ENCODE results near the gene CWH43. TPM values are rescaled to one million over a fixed set of nuclear protein-coding genes. Genes with fewer than 3 reads are reported as not detected.

The CWH43 gene
- total and polyA plus RNA-seq, 2 donors (not counting 3 experiments of a cell fraction or from before 2014, with no cell fraction given) = not detected

DNA sequence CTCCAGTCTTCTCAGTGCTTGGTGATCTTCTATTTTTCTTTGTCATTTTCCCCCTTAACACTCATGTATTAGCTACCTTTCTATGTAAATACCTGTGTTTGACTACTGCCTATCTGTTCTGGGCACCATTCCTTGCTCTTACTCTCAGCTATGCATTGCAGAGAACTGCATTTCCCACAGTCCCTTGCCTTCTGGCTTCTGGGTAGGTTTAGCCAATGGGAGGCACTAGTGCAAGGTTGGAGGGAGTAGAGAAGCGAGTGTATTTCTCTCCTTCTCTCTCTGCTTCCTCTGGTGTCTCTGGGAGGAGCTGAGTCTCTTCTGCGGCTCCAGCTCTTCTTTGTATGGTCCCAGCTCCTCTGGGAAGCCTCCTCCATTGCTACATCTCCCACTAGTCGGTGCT is 50.5 kb downstream of the CWH43 start:
- H3K4me2 ChIP-seq (ENCODE audit: insufficient read depth, low read length) = no peak overlapping the region
- TF ChIP-seq POLR2A (IDR thresholded peaks at IDR 0.05; ENCODE audit: low read depth, low read length) = no peak
- no peak for TF ChIP-seq POLR2AphosphoS5 (IDR thresholded peaks at IDR 0.05; ENCODE audit: insufficient read depth, low read depth, low read length)
- TF ChIP-seq FOS (IDR thresholded peaks at IDR 0.05; ENCODE audit: borderline replicate concordance, insufficient read depth, low read length) = no peak
- TF ChIP-seq, protein P1, sequence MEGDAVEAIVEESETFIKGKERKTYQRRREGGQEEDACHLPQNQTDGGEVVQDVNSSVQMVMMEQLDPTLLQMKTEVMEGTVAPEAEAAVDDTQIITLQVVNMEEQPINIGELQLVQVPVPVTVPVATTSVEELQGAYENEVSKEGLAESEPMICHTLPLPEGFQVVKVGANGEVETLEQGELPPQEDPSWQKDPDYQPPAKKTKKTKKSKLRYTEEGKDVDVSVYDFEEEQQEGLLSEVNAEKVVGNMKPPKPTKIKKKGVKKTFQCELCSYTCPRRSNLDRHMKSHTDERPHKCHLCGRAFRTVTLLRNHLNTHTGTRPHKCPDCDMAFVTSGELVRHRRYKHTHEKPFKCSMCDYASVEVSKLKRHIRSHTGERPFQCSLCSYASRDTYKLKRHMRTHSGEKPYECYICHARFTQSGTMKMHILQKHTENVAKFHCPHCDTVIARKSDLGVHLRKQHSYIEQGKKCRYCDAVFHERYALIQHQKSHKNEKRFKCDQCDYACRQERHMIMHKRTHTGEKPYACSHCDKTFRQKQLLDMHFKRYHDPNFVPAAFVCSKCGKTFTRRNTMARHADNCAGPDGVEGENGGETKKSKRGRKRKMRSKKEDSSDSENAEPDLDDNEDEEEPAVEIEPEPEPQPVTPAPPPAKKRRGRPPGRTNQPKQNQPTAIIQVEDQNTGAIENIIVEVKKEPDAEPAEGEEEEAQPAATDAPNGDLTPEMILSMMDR (IDR thresholded peaks at IDR 0.05; ENCODE audit: extremely low read depth in 1 of 2, insufficient read depth in 1 of 2, low read depth in 1 of 2, low read length in 2 of 2) = no peak
- no peak for TF ChIP-seq GATA2 (IDR thresholded peaks at IDR 0.05; ENCODE audit: insufficient read depth, insufficient read length, low read depth, low read length)
- no peak for TF ChIP-seq JUN (IDR thresholded peaks at IDR 0.05; ENCODE audit: borderline replicate concordance, insufficient read depth, insufficient read length, low read depth)
- TF ChIP-seq MYC (IDR thresholded peaks at IDR 0.05; ENCODE audit: low read depth, low read length) = no peak
- TF ChIP-seq EZH2 (IDR thresholded peaks at IDR 0.05; ENCODE audit: borderline replicate concordance, low read depth, low read length, severe bottlenecking) = no peak
- no peak for TF ChIP-seq MAX (IDR thresholded peaks at IDR 0.05; ENCODE audit: insufficient read depth, insufficient read length)
- FAIRE-seq (no peak), DNase-seq (ENCODE audit: low read depth, low spot score) (no peak)
- H4K20me1 ChIP-seq (replicated peaks; ENCODE audit: control insufficient read depth, extremely low read depth, insufficient read depth, low read length) = no peaks in the 10 kb centered on the region
- H3K36me3 ChIP-seq (ENCODE audit: control insufficient read depth in 2 of 2, extremely low read depth in 1 of 2, insufficient read depth in 2 of 2, low read length in 2 of 2) = no peaks in the 10 kb centered on the region
- H3K27me3 ChIP-seq (ENCODE audit: control insufficient read depth in 2 of 2, insufficient read depth in 2 of 2, low read length in 2 of 2) = no peaks in the 10 kb centered on the region
- H3K4me1 ChIP-seq (ENCODE audit: control insufficient read depth, extremely low read depth, insufficient read depth, low read length) = no peaks in the 10 kb centered on the region
- no peak overlapping the region for H3K27ac ChIP-seq (ENCODE audit: insufficient read depth, low read depth, low read length)
- dilution Hi-C loops (cut with MboI; ENCODE audit: extremely low pct_ligation_motif_present, low sequenced_read_pairs) (no loop called here), intact Hi-C loops (cut with micrococcal nuclease) (no loop called here)
- H3K9me3 ChIP-seq (replicated peaks; ENCODE audit: control insufficient read depth, insufficient read depth, low read length) = no peaks in the 10 kb centered on the region
- CTCF ChIA-PET = no interaction called here
- no peak overlapping the region for H3K4me3 ChIP-seq (replicated peaks in 1 of 3; ENCODE audit: insufficient read depth in 1 of 3, low read depth in 1 of 3, low read length in 3 of 3)
- POLR2A ChIA-PET = no interaction called here
- no peaks in the 10 kb centered on the region for H3K79me2 ChIP-seq (ENCODE audit: control insufficient read depth, insufficient read depth, low read length)
- H2AFZ ChIP-seq (ENCODE audit: low read depth, low read length) = no peak overlapping the region
- H3K9ac ChIP-seq (replicated peaks; ENCODE audit: extremely low read depth, insufficient read depth, low read length) = no peak overlapping the region
- H3K9me1 ChIP-seq (replicated peaks; ENCODE audit: control insufficient read depth, extremely low read depth, insufficient read depth, low read length) = no peaks in the 10 kb centered on the region
- no TSS peak for BruUV-seq (replicated peaks)
